Activated T-cell treated with anti-CD3 and anti-CD28 coated beads, Interleukin-2, amount 50 U/mL, for 1 hour (primary cell): ENCODE results near the gene WFS1.

Source experiments
- DNase-seq: peaks from one replicate; pipeline ENCODE4 v3.0.0-alpha.2; 2020

Gene WFS1

GRCh38 chr4:6269616-6270511 is at the start of gene WFS1:
Gene WFS1, plus strand, starts transcription at chr4:6269850. Its CDS starts 7,606 bp downstream, at chr4:6277456.
- DNase-seq: peak; percentile 98

GRCh38 chr4:6221301-6221850 is 48.3 kb upstream of the WFS1 start:
- no peak for DNase-seq

GRCh38 chr4:6221851-6222760 is 47.5 kb upstream of the WFS1 start:
- DNase-seq: peak; percentile 30

GRCh38 chr4:6222761-6223292 is 46.8 kb upstream of the WFS1 start:
- DNase-seq: no peak

- DNase-seq: no peak
Measured at GRCh38 chr4:6224735-6225134, 44.9 kb upstream of the WFS1 start.

- DNase-seq: no peak
Measured at GRCh38 chr4:6225469-6225868, 44.2 kb upstream of the WFS1 start.

GRCh38 chr4:6226506-6226905 is 43.1 kb upstream of the WFS1 start:
- DNase-seq: no peak

- DNase-seq: no peak
Measured at GRCh38 chr4:6227412-6228157, 42.1 kb upstream of the WFS1 start.

- DNase-seq: no peak
Measured at GRCh38 chr4:6228158-6229067, 41.2 kb upstream of the WFS1 start.

- DNase-seq: no peak
Measured at GRCh38 chr4:6229095-6229494, 40.6 kb upstream of the WFS1 start.

GRCh38 chr4:6229671-6230501 is 39.8 kb upstream of the WFS1 start:
- no peak for DNase-seq

- DNase-seq: no peak
Measured at GRCh38 chr4:6230502-6230785, 39.2 kb upstream of the WFS1 start.

GRCh38 chr4:6230827-6231662 is 38.6 kb upstream of the WFS1 start:
- no peak for DNase-seq

GRCh38 chr4:6231663-6232165 is 37.9 kb upstream of the WFS1 start:
- no peak for DNase-seq

GRCh38 chr4:6232836-6233785 is 36.5 kb upstream of the WFS1 start:
- DNase-seq: no peak

- DNase-seq: no peak
Measured at GRCh38 chr4:6233929-6234328, 35.7 kb upstream of the WFS1 start.

GRCh38 chr4:6235012-6235411 is 34.6 kb upstream of the WFS1 start:
- no peak for DNase-seq
